Motor neuron (in vitro differentiated cells): ENCODE results near the gene CD81. TPM values are rescaled to one million over a fixed set of nuclear protein-coding genes. Genes with fewer than 3 reads are reported as not detected.

ENCODE experiments used
- ATAC-seq, 8 experiments: fragments of 200-7000 bp; cut with Tn5 transposase; replicated peaks in 6 of 8; 2 replicates each; pipeline ENCODE4 v1.8.0; 2021; ENCODE audit warnings: mild to moderate bottlenecking in 8 of 8, moderate library complexity in 8 of 8
- H3K27ac ChIP-seq, 2 donors: fragments of 250-450 bp; sonication (Bioruptor Pico); 2 replicates each; pipeline ENCODE4 v1.9.0; 2021; ENCODE audit warnings: antibody characterized with exemption in 2 of 2, mild to moderate bottlenecking in 2 of 2, moderate library complexity in 1 of 2
- H3K4me1 ChIP-seq, 2 donors: fragments of 250-450 bp; sonication (Bioruptor Pico); replicated peaks in 1 of 2; 2 replicates each; pipeline ENCODE4 v1.6.1; 2021; ENCODE audit warnings: antibody characterized with exemption in 2 of 2, mild to moderate bottlenecking in 2 of 2, moderate library complexity in 1 of 2
- H3K4me3 ChIP-seq, 5 donors: fragments of 250-450 bp; sonication (Bioruptor Pico); 2 replicates each; pipeline ENCODE4 v1.9.0; 2021; ENCODE audit warnings: antibody characterized with exemption in 5 of 5, mild to moderate bottlenecking in 5 of 5, moderate library complexity in 4 of 5
- WGBS, 10 experiments: fragments of 450-650 bp; shearing (Covaris generic); methylation state at CpG; one replicate each; pipeline ENCODE4 v1.0.0; 2022; 5-methylcytosine and 5-hydroxymethylcytosine counted together
- in situ Hi-C, 9 experiments: fragments of 400-800 bp; cut with MboI; loops; one replicate each; pipeline ENCODE4 v1.15.0; 2021; ENCODE audit warnings: low sequenced_read_pairs in 9 of 9, low pct_unique_long_range_greater_than_20kb in 2 of 9; ENCODE audit not compliant: unreplicated experiment in 9 of 9
- total RNA-seq, 8 experiments: library from RNA; unstranded; fragments of 300-600 nt; gene quantifications; 2 replicates each; pipeline versions ENCODE4 v1.2.3 to v1.2.4, GENCODE V29; 2022

CD81 gene
- total RNA-seq, 8 experiments from 2014 or later = 44.8 to 383 (median 165) TPM

DNA sequence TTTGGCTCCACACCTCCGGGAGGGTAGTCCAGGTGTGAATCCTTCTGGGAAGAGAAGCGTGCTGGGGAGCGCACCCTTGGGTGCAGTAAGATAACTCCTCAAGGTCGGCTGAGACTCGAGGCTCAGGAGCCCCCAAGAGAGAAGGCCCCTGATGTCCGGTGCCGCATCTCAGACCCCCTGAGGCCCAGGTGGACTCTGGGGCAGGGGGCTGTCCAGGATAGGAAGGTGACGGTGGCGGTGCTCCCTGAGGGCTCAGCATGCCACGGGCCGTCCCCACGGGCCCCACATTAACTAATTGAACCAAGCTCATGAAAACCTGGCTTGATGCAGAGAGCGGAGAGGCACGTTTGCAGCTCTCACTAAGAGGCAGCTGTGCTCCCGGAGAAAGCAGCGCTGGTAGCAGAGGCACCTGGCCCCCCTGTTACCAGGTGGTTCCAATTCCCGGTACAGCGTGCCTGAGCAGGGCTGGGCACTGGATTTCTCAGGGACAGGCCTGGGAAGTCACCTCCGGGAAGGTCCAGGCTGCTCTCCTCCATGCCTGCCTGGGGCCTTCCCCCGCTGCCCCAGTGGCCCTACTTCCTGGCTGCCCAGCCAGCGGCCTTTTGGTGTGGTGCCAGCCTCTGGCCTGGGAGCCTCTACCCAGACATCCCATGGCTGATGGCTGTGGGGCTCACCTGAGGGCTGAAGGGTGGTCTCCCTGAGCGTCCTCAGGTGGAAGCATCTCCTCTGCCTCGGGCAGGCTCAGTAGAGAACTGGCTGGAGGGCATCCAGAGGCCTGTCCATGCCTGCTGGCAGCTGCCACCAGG is 68.8 kb downstream of the CD81 start:
- Histone ChIP-seq H3K4me1 (no peaks in the 10 kb centered on the region), H3K27ac (no peak overlapping the region), H3K4me3 (no peak overlapping the region)
- in situ Hi-C loops = loop anchor here in 2 of 9 experiments (25.0 kb wide), 2 partner anchors 259 to 441 kb away; partner anchors contain the start of gene CDKN1C (in 1 of the 2)
- no peak for ATAC-seq
- 20 to 100% methylated on average over 1 of the region's 23 CpGs; no CpG with 5 or more reads in 8 of the 10 experiments for WGBS, 10 experiments

- no peaks in the 10 kb centered on the region for H3K4me1 ChIP-seq
- no peak overlapping the region for H3K4me3 ChIP-seq
- in situ Hi-C loops = loop anchor here in 2 of 9 experiments (25.0 kb wide), 2 partner anchors 259 to 441 kb away; partner anchors contain the start of gene CDKN1C (in 1 of the 2)
- WGBS, 10 experiments = 33 to 100% (median 63%) methylated on average over 1 to 7 of the region's 15 CpGs; no CpG with 5 or more reads in 4 of the 10 experiments
- no peak for ATAC-seq
- H3K27ac ChIP-seq = no peak overlapping the region
Observed at GRCh38 chr11:2446590-2447252, 69.6 kb downstream of the CD81 start.

Other genes starting within 250 kb of the CD81 start
- gene IGF2, start 237.9 kb upstream of the CD81 start, total RNA-seq = 100 to 1,000 TPM in 1 of 8 experiments, 10 to 100 TPM in 2, 1 to 10 TPM in 2, under 1 TPM in 3; 0.52 to 165 (median 3.2) TPM
- gene INS, start 216.1 kb upstream of the CD81 start, total RNA-seq = not detected
- 1 to 10 TPM in 2 of 8 experiments, under 1 TPM in 5, not detected in 1; 0.50 to 2.2 (median 0.60) TPM for gene TH, start 205.5 kb upstream of the CD81 start, total RNA-seq
- under 1 TPM in 5 of 8 experiments, not detected in 3; 0.11 to 0.76 (median 0.45) TPM for gene ASCL2, start 106.7 kb upstream of the CD81 start, total RNA-seq
- gene C11orf21, start 75.4 kb upstream of the CD81 start, total RNA-seq = 1 to 10 TPM in 1 of 8 experiments, under 1 TPM in 5, not detected in 2; 0.08 to 1.8 (median 0.38) TPM
- gene TSPAN32, start 75.3 kb upstream of the CD81 start, total RNA-seq = 1 to 10 TPM in 2 of 8 experiments, under 1 TPM in 6; 0.05 to 1.2 (median 0.53) TPM
- gene TSSC4, start 23.4 kb downstream of the CD81 start, total RNA-seq = 10 to 100 TPM; 34.1 to 51.2 (median 42.6) TPM
- gene TRPM5, start 67.2 kb downstream of the CD81 start, total RNA-seq = under 1 TPM in 6 of 8 experiments, not detected in 2; 0.05 to 0.23 (median 0.15) TPM
- gene KCNQ1, start 67.7 kb downstream of the CD81 start, total RNA-seq = under 1 TPM in 6 of 8 experiments, not detected in 2; 0.04 to 0.66 (median 0.20) TPM